Measurements from ENCODE around the gene FAAH. TPM values are rescaled to one million over a fixed set of nuclear protein-coding genes. Genes with fewer than 3 reads are reported as not detected.
"Not testable (repeated sequence)": the region's sequence is repeated elsewhere in the genome, so short reads cannot be mapped to it uniquely, and the experiment has no call there.

FAAH gene
- 10 to 100 TPM; 14.1 to 21.9 TPM for total RNA-seq

GRCh38 chr1:46394108-46394871 is at the start of gene FAAH:
FAAH (plus strand) TSS chr1:46394317; CDS start chr1:46394349, 32 bp downstream.
- Histone ChIP-seq H3K9me3 (peaks cover 7% of the 10 kb centered on the region), H3K27me3 (replicated peaks; ENCODE audit: insufficient read depth) (no peaks in the 10 kb centered on the region), H3K36me3 (no peaks in the 10 kb centered on the region), H3K27ac (no peak within 1 kb of the TSS), H3K4me3 (peak within 1 kb of the TSS; percentile 78), H3K4me1 (ENCODE audit: control insufficient read depth in 1 of 2, low read depth in 2 of 2) (peaks cover 9 to 27% of the 10 kb centered on the region in 2 donors)
- DNase-seq (ENCODE audit: low spot score) (no peak), ATAC-seq (ENCODE audit: insufficient number of reproducible peaks, low FRiP score, low read depth) (no peak)
- no peak for TF ChIP-seq CTCF (IDR thresholded peaks at IDR 0.05)

GRCh38 chr1:46344481-46344880 is 49.6 kb upstream of the FAAH start:
- Histone ChIP-seq H3K4me3 (no peak overlapping the region), H3K27ac (no peak overlapping the region), H3K9me3 (no peaks in the 10 kb centered on the region), H3K4me1 (ENCODE audit: control insufficient read depth in 1 of 2, low read depth in 2 of 2) (peaks cover 9 to 15% of the 10 kb centered on the region in 2 donors), H3K27me3 (replicated peaks; ENCODE audit: insufficient read depth) (no peaks in the 10 kb centered on the region), H3K36me3 (peaks cover 24% of the 10 kb centered on the region)
- ATAC-seq (ENCODE audit: insufficient number of reproducible peaks, low FRiP score, low read depth) = no peak
- TF ChIP-seq CTCF (IDR thresholded peaks at IDR 0.05) = no peak
- DNase-seq (ENCODE audit: low spot score) = no peak

GRCh38 chr1:46345281-46345680 is 48.8 kb upstream of the FAAH start:
- Histone ChIP-seq H3K27ac (no peak overlapping the region), H3K4me3 (no peak overlapping the region), H3K36me3 (peaks cover 31% of the 10 kb centered on the region), H3K9me3 (no peaks in the 10 kb centered on the region), H3K4me1 (ENCODE audit: control insufficient read depth in 1 of 2, low read depth in 2 of 2) (peaks cover 7 to 12% of the 10 kb centered on the region in 2 donors), H3K27me3 (replicated peaks; ENCODE audit: insufficient read depth) (no peaks in the 10 kb centered on the region)
- ATAC-seq (ENCODE audit: insufficient number of reproducible peaks, low FRiP score, low read depth) = no peak
- DNase-seq (ENCODE audit: low spot score) = no peak
- TF ChIP-seq CTCF (IDR thresholded peaks at IDR 0.05) = no peak

GRCh38 chr1:46352363-46352762 is 41.8 kb upstream of the FAAH start:
- ATAC-seq (ENCODE audit: insufficient number of reproducible peaks, low FRiP score, low read depth) = no peak
- peaks cover 55% of the 10 kb centered on the region for H3K36me3 ChIP-seq

GRCh38 chr1:46355920-46356319 is 38.2 kb upstream of the FAAH start:
- not testable (repeated sequence) for H3K4me1 ChIP-seq (ENCODE audit: control insufficient read depth in 1 of 2, low read depth in 2 of 2); DNase-seq (ENCODE audit: low spot score); ATAC-seq (ENCODE audit: insufficient number of reproducible peaks, low FRiP score, low read depth); H3K27me3 ChIP-seq (replicated peaks; ENCODE audit: insufficient read depth); H3K4me3 ChIP-seq; H3K9me3 ChIP-seq; H3K27ac ChIP-seq
- H3K36me3 ChIP-seq = peaks cover 47% of the 10 kb centered on the region

More at GRCh38 chr1:46352363-46352762, 41.8 kb upstream of the FAAH start:
- Histone ChIP-seq H3K27ac (no peak overlapping the region), H3K4me3 (no peak overlapping the region), H3K27me3 (replicated peaks; ENCODE audit: insufficient read depth) (no peaks in the 10 kb centered on the region), H3K9me3 (no peaks in the 10 kb centered on the region), H3K4me1 (ENCODE audit: control insufficient read depth in 1 of 2, low read depth in 2 of 2) (no peaks in the 10 kb centered on the region)
- no peak for DNase-seq (ENCODE audit: low spot score)
- TF ChIP-seq CTCF (IDR thresholded peaks at IDR 0.05) = no peak

Data from thoracic aorta (tissue), 2 donors.